H9 (cell line): ENCODE data around the gene F7. TPM values are rescaled to one million over a fixed set of nuclear protein-coding genes. Genes with fewer than 3 reads are reported as not detected.

ENCODE experiments used
- DNase-seq: peaks from one replicate; pipeline ENCODE4 v3.0.0-alpha.2; 2017
- H2AFZ ChIP-seq: one replicate; pipeline ENCODE4 v1.6.1; 2013; ENCODE audit warnings: mild to moderate bottlenecking, low read length, control low read depth, moderate library complexity
- H2AK5ac ChIP-seq: 2 replicates; pipeline ENCODE4 v1.6.1; 2013; ENCODE audit warnings: low read length, control low read depth, mixed read lengths; ENCODE audit not compliant: insufficient read length
- H2BK120ac ChIP-seq: one replicate; pipeline ENCODE4 v1.6.1; 2013; ENCODE audit warnings: low read depth, mild to moderate bottlenecking, low read length, control low read depth, inconsistent platforms; ENCODE audit not compliant: poor library complexity, severe bottlenecking
- H2BK12ac ChIP-seq: 2 replicates; pipeline ENCODE4 v1.6.1; 2013; ENCODE audit warnings: low read length, control low read depth, mixed read lengths, low read depth; ENCODE audit not compliant: insufficient read length
- H2BK15ac ChIP-seq: 2 replicates; pipeline ENCODE4 v1.6.1; 2013; ENCODE audit warnings: low read depth, low read length, control low read depth
- H2BK20ac ChIP-seq: one replicate; pipeline ENCODE4 v1.6.1; 2013; ENCODE audit warnings: low read depth, mild to moderate bottlenecking, low read length, control low read depth, inconsistent platforms; ENCODE audit not compliant: poor library complexity, severe bottlenecking
- H2BK5ac ChIP-seq: 2 replicates; pipeline ENCODE4 v1.6.1; 2013; ENCODE audit warnings: low read length, control low read depth, mixed read lengths; ENCODE audit not compliant: insufficient read length
- H3K14ac ChIP-seq: 2 replicates; pipeline ENCODE4 v1.6.1; 2013; ENCODE audit warnings: low read length, control low read depth; ENCODE audit not compliant: insufficient read depth
- H3K18ac ChIP-seq: 2 replicates; pipeline ENCODE4 v1.6.1; 2013; ENCODE audit warnings: low read depth, mild to moderate bottlenecking, mixed read lengths, low read length, control low read depth; ENCODE audit not compliant: insufficient read length
- H3K23ac ChIP-seq: 2 replicates; pipeline ENCODE4 v1.6.1; 2013; ENCODE audit warnings: low read length, control low read depth, mixed read lengths, low read depth; ENCODE audit not compliant: insufficient read length
- H3K23me2 ChIP-seq: 2 replicates; pipeline ENCODE4 v1.6.1; 2013; ENCODE audit warnings: low read depth, mild to moderate bottlenecking, mixed read lengths, low read length, control low read depth; ENCODE audit not compliant: insufficient read length, poor library complexity, severe bottlenecking
- H3K27ac ChIP-seq: 2 replicates; pipeline ENCODE4 v1.5.1; 2013; ENCODE audit warnings: low read length, control low read depth, mixed read lengths, low read depth; ENCODE audit not compliant: insufficient read length
- H3K27me3 ChIP-seq: 2 replicates; pipeline ENCODE4 v1.6.1; 2013; ENCODE audit warnings: low read length, control low read depth, inconsistent platforms; ENCODE audit not compliant: insufficient read depth
- H3K4ac ChIP-seq: 2 replicates; pipeline ENCODE4 v1.6.1; 2013; ENCODE audit warnings: low read depth, mild to moderate bottlenecking, control low read depth, inconsistent platforms, low read length, moderate library complexity
- H3K4me1 ChIP-seq: 2 replicates; pipeline ENCODE4 v1.6.1; 2013; ENCODE audit warnings: low read length, control low read depth, inconsistent platforms; ENCODE audit not compliant: insufficient read depth
- H3K4me2 ChIP-seq: 2 replicates; pipeline ENCODE4 v1.6.1; 2013; ENCODE audit warnings: low read length, control low read depth, mixed read lengths; ENCODE audit not compliant: insufficient read length, insufficient read depth
- H3K56ac ChIP-seq: 2 replicates; pipeline ENCODE4 v1.6.1; 2013; ENCODE audit warnings: low read depth, mild to moderate bottlenecking, mixed read lengths, low read length, control low read depth; ENCODE audit not compliant: insufficient read length
- H3K79me1 ChIP-seq: 2 replicates; pipeline ENCODE4 v1.6.1; 2013; ENCODE audit warnings: low read depth, mild to moderate bottlenecking, moderate library complexity, low read length, control low read depth, inconsistent platforms; ENCODE audit not compliant: insufficient read depth, poor library complexity, severe bottlenecking
- H3K79me2 ChIP-seq: 2 replicates; pipeline ENCODE4 v1.6.1; 2013; ENCODE audit warnings: low read length, control low read depth, inconsistent platforms; ENCODE audit not compliant: insufficient read depth
- H3K9ac ChIP-seq: 2 replicates; pipeline ENCODE4 v1.6.1; 2013; ENCODE audit warnings: low read length, control low read depth, mixed read lengths; ENCODE audit not compliant: insufficient read length; ENCODE audit errors: extremely low read depth
- H3K9me3 ChIP-seq: one replicate; pipeline ENCODE4 v1.6.1; 2013; ENCODE audit warnings: low read depth, low read length, inconsistent platforms; ENCODE audit not compliant: control insufficient read depth
- H3T11ph ChIP-seq: one replicate; pipeline ENCODE4 v1.6.1; 2013; ENCODE audit warnings: mild to moderate bottlenecking, low read length, control low read depth, inconsistent platforms
- H4K20me1 ChIP-seq: one replicate; pipeline ENCODE4 v1.6.1; 2013; ENCODE audit not compliant: control insufficient read depth, insufficient read length, insufficient read depth
- H4K5ac ChIP-seq: 2 replicates; pipeline ENCODE4 v1.6.1; 2013; ENCODE audit warnings: low read depth, mild to moderate bottlenecking, mixed read lengths, low read length, control low read depth; ENCODE audit not compliant: insufficient read length
- H4K8ac ChIP-seq: replicated peaks from 2 replicates; pipeline ENCODE4 v1.6.1; 2013; ENCODE audit warnings: low read length, control low read depth, mixed read lengths, low read depth; ENCODE audit not compliant: insufficient read length
- H4K91ac ChIP-seq: 2 replicates; pipeline ENCODE4 v1.6.1; 2013; ENCODE audit warnings: low read depth, mild to moderate bottlenecking, moderate library complexity, mixed read lengths, low read length, control low read depth; ENCODE audit not compliant: insufficient read length
- H3K27ac Mint-ChIP-seq, 3 experiments: 2 replicates in 2 of 3; 3 replicates in 1 of 3; pipeline ENCODE4 v1.8.0; 2020 to 2021; ENCODE audit warnings: mixed read lengths in 3 of 3, mild to moderate bottlenecking in 1 of 3, moderate library complexity in 1 of 3
- H3K27me3 Mint-ChIP-seq: 2 replicates; pipeline ENCODE4 v1.8.0; 2021; ENCODE audit warnings: low read depth, mild to moderate bottlenecking, moderate library complexity, mixed read lengths
- H3K36me3 Mint-ChIP-seq, 3 experiments: 2 replicates in 2 of 3; 3 replicates in 1 of 3; pipeline ENCODE4 v1.8.0; 2020 to 2021; ENCODE audit warnings: low read depth in 3 of 3, mixed read lengths in 3 of 3; ENCODE audit not compliant: insufficient read depth in 1 of 3
- H3K4me1 Mint-ChIP-seq, 2 experiments: 2 replicates each; pipeline ENCODE4 v1.8.0; 2020; ENCODE audit warnings: mixed read lengths in 2 of 2
- H3K4me3 Mint-ChIP-seq, 2 experiments: 2 replicates in 1 of 2; 3 replicates in 1 of 2; pipeline ENCODE4 v1.8.0; 2020 to 2021; ENCODE audit warnings: mild to moderate bottlenecking in 2 of 2, mixed read lengths in 2 of 2, moderate library complexity in 1 of 2
- H3K9me3 Mint-ChIP-seq, 2 experiments: 2 replicates in 1 of 2; 3 replicates in 1 of 2; pipeline ENCODE4 v1.8.0; 2020; ENCODE audit warnings: mild to moderate bottlenecking in 2 of 2, mixed read lengths in 2 of 2, moderate library complexity in 1 of 2
- CTCF ChIP-seq: fragments of 200-600 bp; sonication (generic); conservative IDR thresholded peaks from 3 replicates; pipeline ENCODE4 v1.8.0; 2021; ENCODE audit warnings: antibody characterized with exemption, mild to moderate bottlenecking
- WGBS: extraction: QIAGEN DNeasy Blood & Tissue Kit; methylation state at CpG from one replicate; pipeline ENCODE4 v1.1.7; 2013; ENCODE audit warnings: missing lambda C conversion rate, low lambda C conversion rate, mixed read lengths; ENCODE audit not compliant: insufficient read length; ENCODE audit errors: extremely low coverage; 5-methylcytosine and 5-hydroxymethylcytosine counted together
- total RNA-seq: library from RNA; stranded (reverse); gene quantifications from 2 replicates; pipeline ENCODE4 v1.2.1, GENCODE V29; 2021

F7 gene
- total RNA-seq, 1 experiment from 2014 or later = 0.81 TPM

- Histone ChIP-seq H2BK15ac (no peak overlapping the region), H3K18ac (no peak overlapping the region), H4K91ac (no peak overlapping the region), H3K27ac (no peak overlapping the region), H4K8ac (no peak overlapping the region), H3K4me2 (peak overlapping the region; percentile 33), H3K56ac (no peak overlapping the region), H3K9me3 (no peaks in the 10 kb centered on the region), H2BK20ac (no peak overlapping the region), H3K4ac (no peak overlapping the region), H3K27me3 (peaks cover 29% of the 10 kb centered on the region; the same call in 1 of the 2 replicates), H2BK5ac (no peak overlapping the region), H4K5ac (no peak overlapping the region), H3T11ph (no peak overlapping the region), H3K23me2 (peaks cover 4% of the 10 kb centered on the region), H3K79me1 (no peaks in the 10 kb centered on the region), H3K4me1 (no peaks in the 10 kb centered on the region; the same call in 1 of the 2 replicates), H2AK5ac (no peak overlapping the region), H2BK120ac (no peak overlapping the region), H3K9ac (no peak overlapping the region), H2AFZ (no peak overlapping the region), H3K23ac (no peak overlapping the region), H3K14ac (peak overlapping the region; percentile 4; the same call in 1 of the 2 replicates), H4K20me1 (peaks cover 4% of the 10 kb centered on the region), H2BK12ac (no peak overlapping the region), H3K79me2 (no peaks in the 10 kb centered on the region)
- WGBS = no CpG with 5 or more reads among the region's 99 CpGs
- Mint-ChIP-seq H3K4me1 (peaks cover 4 to 15% of the 10 kb centered on the region in 2 experiments; a peak in 2 of 4 replicates), H3K9me3 (peaks cover 3 to 8% of the 10 kb centered on the region in 2 experiments; a peak in 4 of 5 replicates), H3K27me3 (peaks cover 26% of the 10 kb centered on the region), H3K36me3 (peaks cover 3 to 5% (median 4%) of the 10 kb centered on the region in 3 experiments; a peak in 4 of 7 replicates), H3K27ac (no peak overlapping the region; a peak in 1 of 7 replicates), H3K4me3 (peak overlapping the region; percentile 48 to 70; a peak in 4 of 5 replicates)
- no peak for TF ChIP-seq CTCF
- DNase-seq = no peak
Observed at GRCh38 chr13:113110048-113110851, 4.7 kb downstream of the F7 start.
